ENCODE measurements around the gene ARHGEF33. TPM values are rescaled to one million over a fixed set of nuclear protein-coding genes. Genes with fewer than 3 reads are reported as not detected.

ARHGEF33 gene
- total RNA-seq, 1 donor from 2014 or later: 0.30 TPM

DNA sequence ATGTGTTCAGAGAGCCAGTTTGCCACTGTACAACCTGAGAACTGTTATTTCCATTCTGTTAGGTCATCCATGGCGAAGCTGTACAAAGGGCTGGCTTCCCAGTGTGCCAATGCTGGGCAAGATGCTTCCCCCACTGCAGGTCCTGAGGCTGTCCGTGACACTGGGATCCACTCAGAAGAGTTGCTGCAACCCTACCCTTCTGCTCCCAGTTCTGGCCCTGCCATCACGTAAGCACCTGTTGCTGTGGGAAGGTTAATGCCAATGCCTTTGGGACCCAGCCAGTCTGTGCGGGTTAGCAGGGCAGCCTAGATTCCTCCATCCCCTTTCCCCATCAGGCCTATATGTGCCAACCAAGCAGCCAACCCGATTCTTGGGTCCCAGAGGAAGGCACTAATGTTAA is 68.3 kb downstream of the ARHGEF33 start:
- Histone ChIP-seq H3K27me3 (ENCODE audit: insufficient read depth, low read length) (no peaks in the 10 kb centered on the region), H2AFZ (ENCODE audit: low read depth, low read length) (no peak overlapping the region), H4K20me1 (ENCODE audit: insufficient read depth, low read length) (no peaks in the 10 kb centered on the region), H3K9ac (ENCODE audit: low read length) (no peak overlapping the region), H3K36me3 (ENCODE audit: insufficient read depth, low read length) (no peaks in the 10 kb centered on the region), H3K4me1 (ENCODE audit: insufficient read depth, low read length) (peaks cover 5% of the 10 kb centered on the region), H3K4me2 (ENCODE audit: low read length) (no peak overlapping the region), H3K9me3 (ENCODE audit: insufficient read depth, low read depth, low read length) (peaks cover 4% of the 10 kb centered on the region), H3K27ac (ENCODE audit: low read depth, low read length) (no peak overlapping the region), H3K79me2 (ENCODE audit: insufficient read depth, low read length) (no peaks in the 10 kb centered on the region), H3K4me3 (ENCODE audit: insufficient read depth, low read depth, low read length) (no peak overlapping the region)
- Mint-ChIP-seq H3K9me3 (ENCODE audit: unreplicated experiment) (peaks cover 5% of the 10 kb centered on the region), H3K4me1 (ENCODE audit: low read depth, unreplicated experiment) (no peaks in the 10 kb centered on the region), H3K27ac (ENCODE audit: unreplicated experiment) (no peak overlapping the region), H3K36me3 (ENCODE audit: low read depth, unreplicated experiment) (no peaks in the 10 kb centered on the region), H3K27me3 (ENCODE audit: low read depth, unreplicated experiment) (peaks cover 16% of the 10 kb centered on the region), H3K4me3 (ENCODE audit: unreplicated experiment) (no peak overlapping the region)
- TF ChIP-seq EZH2 (IDR thresholded peaks at IDR 0.05; ENCODE audit: insufficient read depth, low read length): no peak
- TF ChIP-seq, protein P1, sequence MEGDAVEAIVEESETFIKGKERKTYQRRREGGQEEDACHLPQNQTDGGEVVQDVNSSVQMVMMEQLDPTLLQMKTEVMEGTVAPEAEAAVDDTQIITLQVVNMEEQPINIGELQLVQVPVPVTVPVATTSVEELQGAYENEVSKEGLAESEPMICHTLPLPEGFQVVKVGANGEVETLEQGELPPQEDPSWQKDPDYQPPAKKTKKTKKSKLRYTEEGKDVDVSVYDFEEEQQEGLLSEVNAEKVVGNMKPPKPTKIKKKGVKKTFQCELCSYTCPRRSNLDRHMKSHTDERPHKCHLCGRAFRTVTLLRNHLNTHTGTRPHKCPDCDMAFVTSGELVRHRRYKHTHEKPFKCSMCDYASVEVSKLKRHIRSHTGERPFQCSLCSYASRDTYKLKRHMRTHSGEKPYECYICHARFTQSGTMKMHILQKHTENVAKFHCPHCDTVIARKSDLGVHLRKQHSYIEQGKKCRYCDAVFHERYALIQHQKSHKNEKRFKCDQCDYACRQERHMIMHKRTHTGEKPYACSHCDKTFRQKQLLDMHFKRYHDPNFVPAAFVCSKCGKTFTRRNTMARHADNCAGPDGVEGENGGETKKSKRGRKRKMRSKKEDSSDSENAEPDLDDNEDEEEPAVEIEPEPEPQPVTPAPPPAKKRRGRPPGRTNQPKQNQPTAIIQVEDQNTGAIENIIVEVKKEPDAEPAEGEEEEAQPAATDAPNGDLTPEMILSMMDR (IDR thresholded peaks at IDR 0.05; ENCODE audit: insufficient read depth, low read depth, low read length): no peak
- FAIRE-seq: no peak
- DNase-seq (ENCODE audit: low read depth): no peak

DNA sequence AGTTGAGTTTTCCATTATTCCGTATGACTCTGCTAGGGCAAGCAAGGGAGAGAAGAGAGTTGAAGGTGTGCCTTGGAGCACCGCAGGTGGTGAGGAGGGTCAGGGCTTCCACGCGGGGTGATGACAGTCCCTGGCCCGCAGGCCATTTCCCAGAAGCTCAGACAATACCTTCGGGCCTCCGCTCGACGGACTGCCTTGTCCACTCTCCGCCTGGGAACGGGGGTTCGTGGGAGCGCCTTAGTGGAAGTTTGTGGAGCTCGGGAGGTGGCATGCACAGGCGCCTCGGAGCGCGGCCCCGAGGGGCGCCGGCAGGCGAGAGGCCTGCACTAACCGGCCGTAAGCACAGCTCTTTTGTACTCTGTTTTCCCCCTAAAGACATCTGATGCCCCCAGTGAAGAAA is 69.8 kb downstream of the ARHGEF33 start:
- no peak overlapping the region for H3K4me3 Mint-ChIP-seq (ENCODE audit: unreplicated experiment)
- Histone ChIP-seq H3K79me2 (ENCODE audit: insufficient read depth, low read length) (no peaks in the 10 kb centered on the region), H3K36me3 (ENCODE audit: insufficient read depth, low read length) (no peaks in the 10 kb centered on the region), H3K9ac (ENCODE audit: low read length) (no peak overlapping the region), H3K27ac (ENCODE audit: low read depth, low read length) (no peak overlapping the region), H3K4me1 (ENCODE audit: insufficient read depth, low read length) (peaks cover 5% of the 10 kb centered on the region), H2AFZ (ENCODE audit: low read depth, low read length) (no peak overlapping the region), H3K4me3 (ENCODE audit: insufficient read depth, low read depth, low read length) (no peak overlapping the region), H3K27me3 (ENCODE audit: insufficient read depth, low read length) (no peaks in the 10 kb centered on the region), H3K9me3 (ENCODE audit: insufficient read depth, low read depth, low read length) (peaks cover 4% of the 10 kb centered on the region), H4K20me1 (ENCODE audit: insufficient read depth, low read length) (no peaks in the 10 kb centered on the region), H3K4me2 (ENCODE audit: low read length) (peak overlapping the region; percentile 89)
- H3K9me3 Mint-ChIP-seq (ENCODE audit: unreplicated experiment): peaks cover 5% of the 10 kb centered on the region
- DNase-seq (ENCODE audit: low read depth) (no peak), FAIRE-seq (no peak)
- no peaks in the 10 kb centered on the region for H3K4me1 Mint-ChIP-seq (ENCODE audit: low read depth, unreplicated experiment)
- H3K27ac Mint-ChIP-seq (ENCODE audit: unreplicated experiment): no peak overlapping the region
- H3K27me3 Mint-ChIP-seq (ENCODE audit: low read depth, unreplicated experiment): peaks cover 11% of the 10 kb centered on the region
- TF ChIP-seq, protein P1 (IDR thresholded peaks at IDR 0.05; ENCODE audit: insufficient read depth, low read depth, low read length): no peak
- no peak for TF ChIP-seq EZH2 (IDR thresholded peaks at IDR 0.05; ENCODE audit: insufficient read depth, low read length)
- H3K36me3 Mint-ChIP-seq (ENCODE audit: low read depth, unreplicated experiment): no peaks in the 10 kb centered on the region

DNA sequence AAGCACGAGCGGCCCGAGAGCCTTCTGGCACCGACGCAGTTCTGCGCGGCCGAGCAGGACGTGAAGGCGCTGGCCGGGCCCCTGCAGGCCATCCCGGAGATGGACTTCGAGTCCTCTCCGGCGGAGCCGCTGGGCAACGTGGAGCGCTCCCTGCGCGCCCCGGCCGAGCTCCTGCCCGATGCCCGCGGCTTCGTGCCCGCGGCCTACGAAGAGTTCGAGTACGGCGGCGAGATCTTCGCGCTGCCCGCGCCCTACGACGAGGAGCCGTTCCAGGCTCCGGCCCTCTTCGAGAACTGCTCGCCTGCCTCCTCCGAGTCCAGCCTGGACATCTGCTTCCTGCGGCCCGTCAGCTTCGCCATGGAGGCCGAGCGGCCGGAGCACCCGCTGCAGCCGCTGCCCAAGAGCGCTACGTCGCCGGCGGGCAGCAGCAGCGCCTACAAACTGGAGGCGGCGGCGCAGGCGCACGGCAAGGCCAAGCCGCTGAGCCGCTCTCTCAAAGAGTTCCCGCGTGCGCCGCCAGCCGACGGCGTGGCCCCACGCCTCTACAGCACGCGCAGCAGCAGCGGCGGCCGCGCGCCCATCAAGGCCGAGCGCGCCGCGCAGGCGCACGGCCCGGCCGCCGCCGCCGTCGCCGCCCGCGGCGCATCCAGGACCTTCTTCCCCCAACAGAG is 70.4 kb downstream of the ARHGEF33 start:
- Histone ChIP-seq H4K20me1 (ENCODE audit: insufficient read depth, low read length) (no peaks in the 10 kb centered on the region), H2AFZ (ENCODE audit: low read depth, low read length) (peak overlapping the region; percentile 99), H3K9ac (ENCODE audit: low read length) (peak overlapping the region; percentile 61), H3K4me3 (ENCODE audit: insufficient read depth, low read depth, low read length) (peak overlapping the region; percentile 63), H3K4me2 (ENCODE audit: low read length) (peak overlapping the region; percentile 89), H3K79me2 (ENCODE audit: insufficient read depth, low read length) (no peaks in the 10 kb centered on the region), H3K4me1 (ENCODE audit: insufficient read depth, low read length) (peaks cover 5% of the 10 kb centered on the region), H3K27ac (ENCODE audit: low read depth, low read length) (no peak overlapping the region), H3K27me3 (ENCODE audit: insufficient read depth, low read length) (no peaks in the 10 kb centered on the region), H3K9me3 (ENCODE audit: insufficient read depth, low read depth, low read length) (peaks cover 4% of the 10 kb centered on the region), H3K36me3 (ENCODE audit: insufficient read depth, low read length) (no peaks in the 10 kb centered on the region)
- no peaks in the 10 kb centered on the region for H3K4me1 Mint-ChIP-seq (ENCODE audit: low read depth, unreplicated experiment)
- peaks cover 5% of the 10 kb centered on the region for H3K9me3 Mint-ChIP-seq (ENCODE audit: unreplicated experiment)
- DNase-seq (ENCODE audit: low read depth) (peak; percentile 83), FAIRE-seq (no peak)
- no peak overlapping the region for H3K4me3 Mint-ChIP-seq (ENCODE audit: unreplicated experiment)
- no peaks in the 10 kb centered on the region for H3K36me3 Mint-ChIP-seq (ENCODE audit: low read depth, unreplicated experiment)
- H3K27ac Mint-ChIP-seq (ENCODE audit: unreplicated experiment): no peak overlapping the region
- H3K27me3 Mint-ChIP-seq (ENCODE audit: low read depth, unreplicated experiment): peaks cover 11% of the 10 kb centered on the region
- TF ChIP-seq, protein P1 (IDR thresholded peaks at IDR 0.05; ENCODE audit: insufficient read depth, low read depth, low read length): no peak
- TF ChIP-seq EZH2 (IDR thresholded peaks at IDR 0.05; ENCODE audit: insufficient read depth, low read length): no peak

All from astrocyte (in vitro differentiated cells and primary cell).